CD14-positive monocyte (primary cell): ENCODE results near the gene SNX15. TPM values are rescaled to one million over a fixed set of nuclear protein-coding genes. Genes with fewer than 3 reads are reported as not detected.

ENCODE experiments used
- DNase-seq, 3 donors: peaks; one replicate each; pipeline ENCODE4 v3.0.0-alpha.2; 2011 to 2022
- H2AFZ ChIP-seq: 2 replicates; pipeline ENCODE4 v1.6.0; 2012; ENCODE audit warnings: mild to moderate bottlenecking, low read depth, low read length, inconsistent platforms; ENCODE audit not compliant: insufficient read depth, poor library complexity, severe bottlenecking
- H3K27ac ChIP-seq, 2 donors: 1 replicate in 1 of 2; 2 replicates in 1 of 2; pipeline ENCODE4 v1.5.1; 2012 to 2013; ENCODE audit warnings: low read length in 2 of 2, control low read depth in 1 of 2, inconsistent platforms in 1 of 2, low read depth in 1 of 2, mild to moderate bottlenecking in 1 of 2
- H3K27me3 ChIP-seq, 2 donors: one replicate each; pipeline versions ENCODE4 v1.6.0 to v1.6.1; 2011 to 2013; ENCODE audit warnings: low read length in 2 of 2; ENCODE audit not compliant: control insufficient read depth in 2 of 2, insufficient read depth in 2 of 2
- H3K36me3 ChIP-seq, 2 donors: replicated peaks in 1 of 2; 1 replicate in 1 of 2; 2 replicates in 1 of 2; pipeline versions ENCODE4 v1.5.1 to v1.6.1; 2012 to 2013; ENCODE audit warnings: low read length in 2 of 2, control low read depth in 1 of 2, inconsistent platforms in 1 of 2, mild to moderate bottlenecking in 1 of 2; ENCODE audit not compliant: insufficient read depth in 2 of 2, control insufficient read depth in 1 of 2
- H3K4me1 ChIP-seq, 2 donors: 1 replicate in 1 of 2; 2 replicates in 1 of 2; pipeline versions ENCODE4 v1.5.1 to v1.6.1; 2012 to 2013; ENCODE audit warnings: low read length in 2 of 2, control low read depth in 1 of 2, inconsistent platforms in 1 of 2, mild to moderate bottlenecking in 1 of 2, moderate library complexity in 1 of 2; ENCODE audit not compliant: insufficient read depth in 2 of 2, control insufficient read depth in 1 of 2
- H3K4me2 ChIP-seq: replicated peaks from 2 replicates; pipeline ENCODE3; 2012; ENCODE audit warnings: low read length, moderate library complexity, mild to moderate bottlenecking; ENCODE audit not compliant: poor library complexity, severe bottlenecking; ENCODE audit errors: extremely low read depth
- H3K4me3 ChIP-seq, 3 experiments: fragments of 200-600 bp in 1 of 3; sonication (generic) in 1 of 3; replicated peaks in 1 of 3; 1 replicate in 2 of 3; 2 replicates in 1 of 3; pipeline ENCODE4 v1.5.1; 2011 to 2013; ENCODE audit warnings: low read length in 3 of 3, mild to moderate bottlenecking in 3 of 3, control low read depth in 2 of 3, low read depth in 2 of 3, inconsistent platforms in 1 of 3, moderate library complexity in 1 of 3
- H3K79me2 ChIP-seq: 2 replicates; pipeline ENCODE4 v1.6.0; 2012; ENCODE audit warnings: mild to moderate bottlenecking, control low read depth, inconsistent platforms, low read length, moderate library complexity; ENCODE audit not compliant: insufficient read depth
- H3K9ac ChIP-seq: 2 replicates; pipeline ENCODE4 v1.6.0; 2017; ENCODE audit warnings: low read length, mild to moderate bottlenecking; ENCODE audit not compliant: insufficient read depth, poor library complexity, severe bottlenecking
- H3K9me3 ChIP-seq, 2 donors: replicated peaks in 1 of 2; 1 replicate in 1 of 2; 2 replicates in 1 of 2; pipeline versions ENCODE4 v1.5.1 to v1.6.1; 2012 to 2013; ENCODE audit warnings: low read length in 2 of 2, control low read depth in 1 of 2; ENCODE audit not compliant: control insufficient read depth in 1 of 2, insufficient read depth in 1 of 2
- H4K20me1 ChIP-seq: 2 replicates; pipeline ENCODE4 v1.6.0; 2012; ENCODE audit warnings: mild to moderate bottlenecking, low read length, control low read depth, moderate library complexity; ENCODE audit not compliant: insufficient read depth
- H3K27ac Mint-ChIP-seq, 7 donors: one replicate each; pipeline ENCODE4 v1.8.0; 2020; ENCODE audit warnings: mild to moderate bottlenecking in 7 of 7, mixed read lengths in 7 of 7, moderate library complexity in 6 of 7, inconsistent platforms in 2 of 7
- H3K27me3 Mint-ChIP-seq, 3 donors: one replicate each; pipeline ENCODE4 v1.8.0; 2021 to 2022; ENCODE audit warnings: low read depth in 3 of 3, mild to moderate bottlenecking in 3 of 3, mixed read lengths in 3 of 3, moderate library complexity in 3 of 3, inconsistent platforms in 1 of 3
- H3K36me3 Mint-ChIP-seq, 2 donors: one replicate each; pipeline ENCODE4 v1.8.0; 2020; ENCODE audit warnings: mixed read lengths in 2 of 2, inconsistent platforms in 1 of 2, mild to moderate bottlenecking in 1 of 2
- H3K4me1 Mint-ChIP-seq: one replicate; pipeline ENCODE4 v1.8.0; 2020; ENCODE audit warnings: mild to moderate bottlenecking, mixed read lengths
- H3K4me3 Mint-ChIP-seq, 2 donors: one replicate each; pipeline ENCODE4 v1.8.0; 2020; ENCODE audit warnings: mild to moderate bottlenecking in 2 of 2, mixed read lengths in 2 of 2, moderate library complexity in 1 of 2
- H3K9me3 Mint-ChIP-seq, 7 donors: one replicate each; pipeline ENCODE4 v1.8.0; 2020 to 2022; ENCODE audit warnings: mixed read lengths in 7 of 7, mild to moderate bottlenecking in 6 of 7, moderate library complexity in 6 of 7, inconsistent platforms in 2 of 7
- WGBS: methylation state at CpG from one replicate; pipeline ENCODE4 v1.1.5; 2013; ENCODE audit warnings: missing lambda C conversion rate; ENCODE audit not compliant: insufficient coverage; 5-methylcytosine and 5-hydroxymethylcytosine counted together
- intact Hi-C, 2 donors: fragments of 100-400 bp; cut with micrococcal nuclease; formaldehyde crosslinking; loops; one replicate each; pipeline versions ENCODE4 v1.15.0 to v1.15.1; 2023
- polyA plus RNA-seq, 3 donors: library from polyadenylated mRNA; depleted of rRNA in 1 of 3; unstranded in 2 of 3; stranded (reverse) in 1 of 3; fragments of 300-500 nt in 2 of 3; fragments of >200 nt in 1 of 3; fragmentation: Illumina TruSeq in 2 of 3; gene quantifications; 1 replicate in 2 of 3; 2 replicates in 1 of 3; pipeline ENCODE4 v1.2.3, GENCODE V29; 2012 to 2021
- TF ChIP-seq, protein P1 (sequence below): fragments of 200-600 bp; IDR thresholded peaks from one replicate; pipeline ENCODE4 v1.8.0; 2022; ENCODE audit warnings: antibody characterized with exemption, mild to moderate bottlenecking

The SNX15 gene
- polyA plus RNA-seq, 3 donors, result 16.2 to 26.7 (median 17.8) TPM

DNA sequence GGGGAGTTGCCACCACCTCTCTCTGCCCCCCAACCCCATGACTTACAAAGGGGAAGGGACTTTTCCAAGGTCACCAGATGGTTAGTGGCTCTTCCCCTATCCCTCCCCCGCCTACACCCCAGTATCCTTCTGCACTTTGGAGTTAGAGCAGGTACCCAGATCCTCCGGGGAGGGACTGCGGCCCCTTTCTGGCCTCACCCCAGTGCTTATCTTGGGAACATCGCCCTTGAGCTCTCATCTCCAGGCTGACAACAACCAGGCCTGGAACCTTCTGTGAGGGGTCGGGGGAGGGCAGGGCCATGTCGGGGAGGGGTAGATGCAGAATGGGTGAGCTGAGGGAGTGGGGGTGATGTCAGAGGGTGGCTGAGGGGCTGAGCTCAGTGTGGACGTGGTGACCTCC is 38.6 kb downstream of the SNX15 start:
- H3K27ac Mint-ChIP-seq, result no peak overlapping the region
- no peaks in the 10 kb centered on the region for H3K36me3 ChIP-seq
- no peak overlapping the region for H3K4me3 Mint-ChIP-seq
- no peaks in the 10 kb centered on the region for H3K36me3 Mint-ChIP-seq
- DNase-seq, result no peak
- intact Hi-C loops, result no loop called here
- TF ChIP-seq, protein P1, sequence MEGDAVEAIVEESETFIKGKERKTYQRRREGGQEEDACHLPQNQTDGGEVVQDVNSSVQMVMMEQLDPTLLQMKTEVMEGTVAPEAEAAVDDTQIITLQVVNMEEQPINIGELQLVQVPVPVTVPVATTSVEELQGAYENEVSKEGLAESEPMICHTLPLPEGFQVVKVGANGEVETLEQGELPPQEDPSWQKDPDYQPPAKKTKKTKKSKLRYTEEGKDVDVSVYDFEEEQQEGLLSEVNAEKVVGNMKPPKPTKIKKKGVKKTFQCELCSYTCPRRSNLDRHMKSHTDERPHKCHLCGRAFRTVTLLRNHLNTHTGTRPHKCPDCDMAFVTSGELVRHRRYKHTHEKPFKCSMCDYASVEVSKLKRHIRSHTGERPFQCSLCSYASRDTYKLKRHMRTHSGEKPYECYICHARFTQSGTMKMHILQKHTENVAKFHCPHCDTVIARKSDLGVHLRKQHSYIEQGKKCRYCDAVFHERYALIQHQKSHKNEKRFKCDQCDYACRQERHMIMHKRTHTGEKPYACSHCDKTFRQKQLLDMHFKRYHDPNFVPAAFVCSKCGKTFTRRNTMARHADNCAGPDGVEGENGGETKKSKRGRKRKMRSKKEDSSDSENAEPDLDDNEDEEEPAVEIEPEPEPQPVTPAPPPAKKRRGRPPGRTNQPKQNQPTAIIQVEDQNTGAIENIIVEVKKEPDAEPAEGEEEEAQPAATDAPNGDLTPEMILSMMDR, result no peak
- H3K79me2 ChIP-seq, result no peaks in the 10 kb centered on the region
- H3K4me2 ChIP-seq, result no peak overlapping the region
- H3K27me3 ChIP-seq, result no peaks in the 10 kb centered on the region
- 87% methylated on average over 3 of the region's 7 CpGs for WGBS
- no peak overlapping the region for H3K9ac ChIP-seq
- H3K9me3 ChIP-seq, result no peaks in the 10 kb centered on the region
- H4K20me1 ChIP-seq, result no peaks in the 10 kb centered on the region
- no peak overlapping the region for H2AFZ ChIP-seq
- peaks cover 23% of the 10 kb centered on the region for H3K4me1 Mint-ChIP-seq
- H3K4me3 ChIP-seq, result no peak overlapping the region
- H3K4me1 ChIP-seq, result peaks cover 5 to 8% of the 10 kb centered on the region in 2 donors
- H3K9me3 Mint-ChIP-seq, result peaks cover 0 to 4% (median 0%) of the 10 kb centered on the region in 7 donors
- H3K27me3 Mint-ChIP-seq, result peaks cover 4 to 8% (median 8%) of the 10 kb centered on the region in 3 donors
- no peak overlapping the region for H3K27ac ChIP-seq

GRCh38 chr11:65066315-65066714 is 39.1 kb downstream of the SNX15 start:
- Histone ChIP-seq H3K27me3 (no peaks in the 10 kb centered on the region), H2AFZ (no peak overlapping the region), H3K9me3 (no peaks in the 10 kb centered on the region), H3K36me3 (no peaks in the 10 kb centered on the region), H3K4me3 (no peak overlapping the region), H4K20me1 (no peaks in the 10 kb centered on the region), H3K9ac (no peak overlapping the region), H3K79me2 (no peaks in the 10 kb centered on the region), H3K27ac (no peak overlapping the region), H3K4me1 (peaks cover 5 to 8% of the 10 kb centered on the region in 2 donors), H3K4me2 (no peak overlapping the region)
- no peak for DNase-seq
- 97% methylated on average over 9 of the region's 11 CpGs for WGBS
- Mint-ChIP-seq H3K27me3 (peaks cover 3 to 7% (median 4%) of the 10 kb centered on the region in 3 donors), H3K36me3 (no peaks in the 10 kb centered on the region), H3K4me1 (peaks cover 19% of the 10 kb centered on the region), H3K9me3 (peaks cover 0 to under 1% (median 0%) of the 10 kb centered on the region in 7 donors), H3K27ac (no peak overlapping the region), H3K4me3 (no peak overlapping the region)
- TF ChIP-seq, protein P1, result no peak
- intact Hi-C loops, result no loop called here
